22Rv1 (cell line): ENCODE data around the gene PALM.

ENCODE experiments used
- CTCF ChIP-seq: fragments of 450-650 bp; IDR thresholded peaks from 2 replicates; pipeline ENCODE4 v1.5.1; 2017; ENCODE audit warnings: mild to moderate bottlenecking
- ZFX ChIP-seq: fragments of 450-650 bp; IDR thresholded peaks from 2 replicates; pipeline ENCODE4 v1.6.1; 2017; ENCODE audit warnings: antibody characterized with exemption, borderline replicate concordance

GRCh38 chr19:660793-661426, 47.8 kb upstream of the PALM start:
- TF ChIP-seq CTCF, result no peak
- TF ChIP-seq ZFX, result no peak
